ENCODE data around the gene CCDC70.

CCDC70 gene

DNA sequence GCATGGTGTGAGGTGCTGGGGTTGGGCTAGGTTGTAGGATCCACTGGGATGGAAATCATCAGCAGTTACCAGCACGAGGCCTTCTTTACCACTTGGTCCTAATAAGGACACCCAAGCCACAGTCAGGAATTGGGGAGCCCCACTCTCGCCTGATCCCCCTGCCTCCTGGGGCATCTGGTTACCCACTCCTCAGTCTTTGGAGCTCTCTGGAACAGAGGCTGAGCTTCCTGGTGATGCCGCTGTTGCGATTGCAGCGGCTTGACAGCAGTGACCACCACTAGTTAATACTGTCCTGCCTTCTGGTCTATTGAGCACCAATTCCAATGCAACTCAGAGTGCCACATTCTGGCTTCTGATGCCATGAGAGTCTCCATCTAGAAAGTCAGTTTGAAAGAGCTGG lies 30.2 kb upstream of the CCDC70 start:
- no peak for DNase-seq

DNA sequence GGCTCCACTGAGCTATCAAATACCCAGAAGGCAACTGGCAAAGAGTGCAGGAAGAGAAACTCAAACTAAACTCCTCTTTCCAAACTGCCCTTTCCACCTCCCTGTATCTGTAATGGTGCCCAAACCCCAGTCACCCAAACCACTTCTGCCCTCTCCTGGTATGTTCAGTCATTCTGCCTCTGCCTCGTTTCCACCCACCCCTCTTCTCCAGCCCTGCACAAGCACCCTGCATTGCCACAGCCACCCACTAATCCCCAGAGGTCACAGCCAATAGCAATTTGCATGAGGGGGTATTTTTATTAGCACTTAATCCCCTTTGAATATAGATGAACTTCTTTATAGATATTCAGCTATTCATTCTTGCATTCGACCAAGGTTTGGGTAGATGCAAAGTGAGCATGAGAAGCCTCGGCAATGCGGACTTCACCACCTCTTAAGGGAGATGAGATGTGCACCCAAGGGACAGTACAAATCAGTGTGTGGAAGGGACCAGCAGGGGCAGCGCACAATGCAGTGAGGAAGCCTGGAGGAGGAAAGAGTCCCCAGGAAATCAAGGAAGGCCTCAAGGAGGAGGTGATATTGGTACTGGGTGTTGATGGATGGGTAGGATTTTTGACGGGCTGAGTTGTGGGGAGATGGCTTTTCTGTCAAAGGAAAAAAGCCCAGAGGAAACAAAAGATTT lies 29.2 kb upstream of the CCDC70 start:
- DNase-seq: no peak

DNA sequence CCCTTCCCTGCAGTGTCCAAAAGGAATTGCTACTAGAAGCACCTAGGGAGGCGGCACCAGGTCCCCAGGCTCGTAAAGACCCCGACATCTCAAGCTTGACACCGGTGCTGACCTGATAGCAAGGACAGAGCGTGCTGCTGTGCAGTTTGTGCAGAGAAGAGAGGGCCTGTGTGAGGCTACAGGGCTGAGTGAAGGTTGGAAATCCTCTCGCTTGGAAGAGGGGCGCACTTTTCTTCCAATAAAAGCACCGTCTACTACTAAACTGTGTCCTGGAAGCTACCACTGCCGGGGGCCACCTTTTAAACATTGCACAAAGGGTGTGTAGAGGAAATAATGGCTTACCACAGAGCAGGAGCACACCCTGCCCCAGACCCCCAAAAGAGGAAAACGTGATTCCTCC lies 27.8 kb upstream of the CCDC70 start:
- no peak for DNase-seq

DNA sequence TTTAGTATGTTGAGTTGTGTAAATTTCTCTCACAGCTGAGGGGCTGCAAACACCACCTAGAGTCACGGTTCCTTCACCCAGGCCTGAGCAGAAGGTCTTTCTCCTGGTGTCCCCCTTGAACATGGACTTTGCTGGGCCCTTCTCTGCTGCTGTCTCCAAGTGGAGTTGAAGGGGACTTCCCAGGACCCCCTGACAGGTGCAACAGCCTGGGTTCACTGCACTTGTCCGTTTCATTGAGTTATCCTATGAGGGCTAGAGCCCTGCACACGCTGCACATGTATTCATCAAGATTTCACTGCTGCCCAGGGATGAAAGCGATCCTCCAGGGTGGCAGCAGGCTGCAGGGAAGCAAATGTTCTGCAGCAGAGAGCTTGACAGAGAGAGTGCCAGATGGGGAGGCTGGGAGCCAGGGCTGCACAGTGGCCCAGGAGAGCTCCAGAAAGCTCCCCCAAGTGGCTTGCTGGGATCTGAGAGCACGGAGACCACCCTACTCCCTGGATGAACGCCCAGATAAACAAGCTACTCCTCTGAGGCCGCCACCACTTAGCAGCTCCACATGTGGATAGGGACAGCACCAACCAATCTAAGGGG lies 27.1 kb upstream of the CCDC70 start:
- no peak for DNase-seq

DNA sequence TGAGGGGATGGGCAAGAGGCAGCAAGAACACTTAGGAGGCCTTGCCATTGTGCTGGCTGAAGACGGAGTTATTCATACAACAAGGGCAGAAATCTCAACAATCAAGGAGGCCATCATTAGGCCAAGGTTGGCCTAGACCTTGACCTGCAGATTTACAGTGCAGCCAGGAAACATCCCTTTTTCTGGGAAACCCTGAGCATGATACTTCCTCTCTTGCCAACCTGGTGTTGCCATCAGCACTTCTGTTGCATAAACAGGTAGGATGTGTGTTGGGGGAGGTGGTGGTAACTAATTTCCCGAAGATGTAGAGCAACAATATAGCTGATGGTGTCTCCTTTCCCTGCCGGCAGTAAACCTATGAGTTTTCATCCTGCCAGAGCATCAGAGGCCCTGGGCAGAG lies 24.8 kb upstream of the CCDC70 start:
- no peak for DNase-seq

- DNase-seq: no peak
Observed at GRCh38 chr13:51838240-51838846, 23.4 kb upstream of the CCDC70 start.

- DNase-seq: no peak
Observed at GRCh38 chr13:51839711-51840540, 21.8 kb upstream of the CCDC70 start.

DNA sequence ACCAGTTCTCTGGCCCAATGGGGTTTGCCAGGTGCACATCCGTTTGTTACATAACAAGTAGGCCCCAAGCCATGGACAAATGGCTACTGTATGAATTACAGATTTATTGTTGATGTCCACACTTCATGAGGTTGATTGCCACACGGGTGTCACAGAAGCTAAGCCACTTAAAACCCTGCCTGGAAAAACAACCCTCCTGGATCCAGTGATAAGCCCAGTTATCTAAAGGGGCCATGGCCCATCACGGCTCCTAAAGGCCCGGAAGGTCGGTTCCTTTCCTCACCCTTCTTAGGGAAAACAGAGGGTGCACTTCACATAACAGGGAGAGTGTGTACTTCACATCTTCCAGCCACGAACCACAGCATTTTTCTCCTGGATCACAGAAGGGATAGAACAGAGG lies 20.9 kb upstream of the CCDC70 start:
- no peak for DNase-seq

DNA sequence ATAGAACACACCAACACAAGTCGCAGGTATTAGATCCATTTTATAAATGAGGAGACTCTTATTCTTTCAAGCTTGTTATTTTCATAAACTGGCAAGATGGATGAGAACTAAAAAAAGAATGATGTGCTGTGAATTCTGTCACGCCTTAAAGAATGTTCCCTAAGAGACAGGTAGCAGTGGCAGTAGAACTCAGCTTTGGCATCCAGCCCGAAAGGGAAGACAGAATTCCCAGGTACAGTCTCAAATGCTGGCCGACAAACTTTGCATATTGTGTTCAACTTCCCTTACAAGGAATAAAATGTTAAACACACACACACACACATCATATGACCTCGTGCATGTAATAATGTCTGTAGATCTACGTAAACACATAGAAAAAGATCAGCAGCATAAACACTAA lies 20.0 kb upstream of the CCDC70 start:
- no peak for DNase-seq

DNA sequence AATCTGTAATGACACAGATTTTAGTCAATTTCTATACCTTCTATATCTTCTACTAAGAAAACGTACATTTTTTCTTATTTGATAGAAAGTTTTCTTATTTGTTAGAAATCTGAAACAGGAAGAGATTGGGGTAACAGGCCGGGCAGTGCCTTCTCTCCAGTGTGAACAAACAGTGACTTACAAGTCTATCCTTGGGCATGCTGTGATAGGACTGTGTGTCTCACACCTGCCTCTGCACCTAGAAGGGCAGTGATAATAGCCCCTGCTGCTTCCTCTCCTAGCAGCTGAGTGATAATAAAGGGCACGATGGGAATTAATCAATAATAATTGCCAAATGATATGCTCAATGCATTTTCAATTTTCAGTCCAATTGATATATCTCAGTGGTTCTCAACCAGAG lies 18.2 kb upstream of the CCDC70 start:
- no peak for DNase-seq

GRCh38 chr13:51844862-51845573 lies 16.8 kb upstream of the CCDC70 start, which contains the start of gene TMEM272:
Gene TMEM272, minus strand, starts transcription at chr13:51845177. Its CDS starts 6,647 bp downstream, at chr13:51838530.
- DNase-seq: no peak

- DNase-seq: no peak
Observed at GRCh38 chr13:51845574-51846318, 16.0 kb upstream of the CCDC70 start.

DNA sequence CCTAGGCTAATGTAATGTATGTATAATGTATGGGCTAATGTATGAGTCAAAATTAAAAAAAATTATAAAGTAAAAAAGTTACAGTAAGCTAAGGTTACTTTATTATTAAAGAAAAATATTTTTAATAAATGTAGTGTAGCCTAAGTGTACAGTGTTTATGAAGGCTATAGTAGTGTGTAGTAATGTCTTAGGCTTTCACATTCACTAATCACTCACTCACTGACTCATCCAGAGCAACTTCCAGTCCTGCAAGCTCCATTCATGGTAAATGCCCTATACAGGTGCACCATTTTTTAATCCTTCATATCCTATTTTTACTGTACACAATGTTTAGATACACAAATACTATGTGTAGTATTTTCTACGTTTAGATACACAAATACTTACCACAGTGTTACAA lies 15.0 kb upstream of the CCDC70 start:
- DNase-seq: no peak

DNA sequence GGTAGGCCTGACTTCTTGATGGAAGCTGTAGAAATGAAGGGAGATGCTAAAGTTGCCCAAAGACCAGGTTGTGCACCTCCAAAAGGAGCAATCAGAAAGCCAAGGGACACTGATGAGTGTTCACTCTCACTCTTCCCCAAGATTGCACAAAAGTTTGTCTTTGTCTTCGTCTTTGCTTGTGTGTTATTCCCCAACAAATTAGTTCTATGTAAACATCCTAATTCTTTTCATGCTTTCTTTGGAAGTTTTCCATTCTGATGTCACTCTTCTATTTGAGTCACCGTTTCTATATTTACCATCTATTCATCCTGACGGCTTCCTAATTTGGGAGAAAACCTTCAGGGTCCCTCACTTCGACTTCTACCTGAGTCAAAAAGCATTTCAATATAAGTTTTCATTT lies 13.1 kb upstream of the CCDC70 start:
- no peak for DNase-seq

DNA sequence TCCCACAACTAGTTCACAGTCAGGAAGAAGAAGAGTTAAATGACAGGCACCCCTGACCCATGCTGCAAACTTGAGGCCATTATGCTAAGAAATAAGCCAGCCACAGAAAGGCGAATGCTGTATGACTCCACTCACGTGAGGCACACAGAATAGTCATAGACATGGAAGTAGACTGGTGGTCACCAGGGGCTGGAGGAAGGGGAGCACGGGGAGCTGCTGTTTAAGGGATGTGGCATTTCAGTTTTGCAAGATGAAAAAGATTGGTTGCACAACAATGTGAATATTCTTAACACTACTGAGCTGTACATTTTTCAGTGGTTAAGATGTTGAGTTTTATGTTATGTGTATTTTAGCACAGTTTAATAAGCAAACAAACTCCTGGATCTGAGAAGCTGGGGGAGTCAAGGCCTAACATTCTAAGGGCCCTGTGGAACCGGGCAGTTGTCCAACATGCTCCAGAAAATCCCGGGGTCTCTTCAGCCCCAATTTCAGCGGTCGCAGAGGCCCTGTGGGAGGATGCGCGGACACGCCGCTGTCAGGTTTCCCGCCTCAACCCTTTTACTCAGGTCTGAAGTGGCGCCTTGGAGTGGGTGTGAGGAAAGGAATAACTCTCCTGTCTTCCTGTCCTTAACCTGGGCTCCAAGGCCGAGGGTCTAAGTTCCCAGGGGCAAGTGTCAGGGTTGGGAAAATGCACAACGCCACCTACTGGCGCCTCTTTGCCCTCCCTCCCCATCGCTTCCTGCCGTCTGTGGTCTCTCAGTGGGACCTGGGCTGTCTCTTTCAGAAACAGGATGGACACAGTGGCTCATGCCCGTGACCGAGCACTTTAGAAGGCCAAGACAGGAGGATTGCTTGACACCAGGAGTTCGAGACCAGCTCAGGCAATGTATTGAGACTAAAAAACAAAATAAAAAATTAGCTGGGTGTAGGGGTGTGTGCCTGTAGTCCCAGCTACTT lies 12.3 kb upstream of the CCDC70 start:
- DNase-seq: no peak

GRCh38 chr13:51856027-51856736 lies 5.6 kb upstream of the CCDC70 start:
- no peak for DNase-seq

- no peak for DNase-seq
Observed at GRCh38 chr13:51856998-51857397, 4.8 kb upstream of the CCDC70 start.

DNA sequence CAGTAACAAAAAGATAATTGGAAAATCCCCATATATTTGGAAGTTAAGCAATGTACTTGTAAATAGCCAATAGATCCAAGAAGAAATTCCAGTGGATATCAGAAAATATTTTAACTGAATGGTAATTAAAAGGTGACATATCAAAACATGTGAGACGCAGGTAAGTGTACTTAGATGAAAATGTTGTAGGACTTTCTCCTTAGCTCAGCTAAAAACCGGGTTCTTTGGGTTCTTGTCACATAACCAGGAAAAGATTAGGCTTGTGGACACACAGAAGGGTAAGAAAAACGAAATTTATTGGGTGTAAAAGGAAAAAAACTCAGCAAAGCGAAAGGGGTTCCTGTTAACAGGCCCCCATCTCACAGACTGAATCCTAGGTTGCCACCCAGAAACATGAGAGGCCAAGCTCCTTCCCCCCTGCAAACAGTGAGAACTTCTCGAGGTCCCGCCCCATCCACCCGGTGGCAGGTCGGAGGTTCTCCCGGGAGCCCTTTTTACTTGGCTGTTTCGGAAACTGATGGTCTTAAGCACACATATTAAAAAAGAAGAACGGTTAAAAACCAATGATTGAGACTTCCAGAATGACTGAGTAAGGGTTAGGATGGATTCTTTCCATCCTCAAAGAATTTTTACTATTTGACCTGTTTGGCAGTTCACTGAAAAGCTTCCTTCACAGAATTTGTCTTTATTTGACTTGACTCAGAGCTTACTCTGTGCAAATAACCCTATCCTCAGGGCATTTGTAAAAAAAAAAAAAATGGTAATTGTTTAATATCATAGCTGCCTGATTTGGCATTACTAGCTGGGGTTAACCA lies 3.1 kb upstream of the CCDC70 start:
- DNase-seq: no peak

GRCh38 chr13:51862957-51863356 lies 1.2 kb downstream of the CCDC70 start:
- no peak for DNase-seq

All from SHP77 treated with DMSO at 0.1 percent for 48 hours (cell line).